Stimulated activated CD4-positive, alpha-beta T cell treated with anti-CD3 and anti-CD28 coated beads, Interleukin-2, amount 100 ng/mL, for 24 hours (primary cell): ENCODE data around the gene HAO2.
"Not testable (repeated sequence)": the region's sequence is repeated elsewhere in the genome, so short reads cannot be mapped to it uniquely, and the experiment has no call there.

Source experiments
- DNase-seq, 2 donors: peaks; one replicate each; pipeline ENCODE4 v3.0.0-alpha.2; 2020

Gene HAO2

GRCh38 chr1:119347858-119348257, 20.7 kb upstream of the HAO2 start:
- DNase-seq, result no peak

GRCh38 chr1:119348941-119349340, 19.6 kb upstream of the HAO2 start:
- no peak for DNase-seq

- DNase-seq, result not testable (repeated sequence)
Measured at GRCh38 chr1:119350866-119351265, 17.7 kb upstream of the HAO2 start.

GRCh38 chr1:119351997-119352396, 16.6 kb upstream of the HAO2 start:
- no peak for DNase-seq

- DNase-seq, result no peak
Measured at GRCh38 chr1:119353836-119354235, 14.7 kb upstream of the HAO2 start.

GRCh38 chr1:119358636-119359035, 9.9 kb upstream of the HAO2 start:
- no peak for DNase-seq

- DNase-seq, result no peak
Measured at GRCh38 chr1:119359730-119360129, 8.9 kb upstream of the HAO2 start.

GRCh38 chr1:119361205-119361604, 7.4 kb upstream of the HAO2 start:
- DNase-seq, result no peak

GRCh38 chr1:119361620-119362344, 6.8 kb upstream of the HAO2 start:
- no peak for DNase-seq

- DNase-seq, result no peak
Measured at GRCh38 chr1:119363162-119363561, 5.4 kb upstream of the HAO2 start.

GRCh38 chr1:119364640-119365039, 3.9 kb upstream of the HAO2 start:
- no peak for DNase-seq

GRCh38 chr1:119366424-119366823, 2.2 kb upstream of the HAO2 start:
- DNase-seq, result no peak

- DNase-seq, result no peak
Measured at GRCh38 chr1:119367432-119368124, 1.0 kb upstream of the HAO2 start.

- DNase-seq, result no peak
Measured at GRCh38 chr1:119370748-119371147, 2.2 kb downstream of the HAO2 start.

GRCh38 chr1:119371815-119372214, 3.2 kb downstream of the HAO2 start:
- no peak for DNase-seq

GRCh38 chr1:119372503-119373086, 4.0 kb downstream of the HAO2 start:
- no peak for DNase-seq

GRCh38 chr1:119373465-119373864, 4.9 kb downstream of the HAO2 start:
- no peak for DNase-seq

GRCh38 chr1:119374208-119374874, 5.8 kb downstream of the HAO2 start:
- no peak for DNase-seq

GRCh38 chr1:119375366-119375765, 6.8 kb downstream of the HAO2 start:
- DNase-seq, result no peak

- DNase-seq, result no peak
Measured at GRCh38 chr1:119376594-119376993, 8.0 kb downstream of the HAO2 start.

GRCh38 chr1:119377594-119377993, 9.0 kb downstream of the HAO2 start:
- DNase-seq, result not testable (repeated sequence)

- DNase-seq, result no peak
Measured at GRCh38 chr1:119379117-119379516, 10.5 kb downstream of the HAO2 start.

GRCh38 chr1:119380304-119380703, 11.7 kb downstream of the HAO2 start:
- DNase-seq, result no peak
